RWPE1 (cell line): ENCODE measurements around the gene NLGN1.

ENCODE experiments used
- CTCF ChIA-PET: fragments of 350-600 bp; sonication (Branson Sonifier 250); formaldehyde crosslinking; extraction: SDS; loops from one replicate; lab custom pipeline; 2021; lab: Yijun Ruan, JAX
- POLR2A ChIA-PET: fragments of 400-600 bp; formaldehyde crosslinking; extraction: SDS; loops from one replicate; lab custom pipeline; 2020; ENCODE audit warnings: antibody characterized with exemption; ENCODE audit not compliant: low non-redundant PET; lab: Yijun Ruan, JAX
- DNase-seq: peaks from one replicate; pipeline ENCODE4 v3.0.0; 2012; ENCODE audit warnings: low spot score
- H3K27ac ChIP-seq: fragments of 450-650 bp; 2 replicates; pipeline ENCODE4 v1.5.1; 2017
- CTCF ChIP-seq: fragments of 450-650 bp; conservative IDR thresholded peaks from 2 replicates; pipeline ENCODE4 v1.5.1; 2017; ENCODE audit warnings: low read depth, mild to moderate bottlenecking

Gene NLGN1

GRCh38 chr3:173743516-173743915 is 346.0 kb downstream of the NLGN1 start:
- ChIA-PET POLR2A (no interaction called here), CTCF (no interaction called here)
- no peak for DNase-seq
- no peak for TF ChIP-seq CTCF
- no peak overlapping the region for H3K27ac ChIP-seq

- CTCF ChIA-PET, result interaction anchor here (0.7 kb wide), 1 partner anchor 18 kb away, joined by 3 read pairs; no protein-coding TSS in a partner anchor
- POLR2A ChIA-PET, result no interaction called here
- no peak for DNase-seq
- TF ChIP-seq CTCF, result no peak
- H3K27ac ChIP-seq, result no peak overlapping the region
Observed at GRCh38 chr3:173744479-173744878, 346.9 kb downstream of the NLGN1 start.

- H3K27ac ChIP-seq, result no peak overlapping the region
- TF ChIP-seq CTCF, result no peak
- ChIA-PET POLR2A (no interaction called here), CTCF (no interaction called here)
- no peak for DNase-seq
Observed at GRCh38 chr3:173744895-173745294, 347.4 kb downstream of the NLGN1 start.

- CTCF ChIA-PET, result no interaction called here
- DNase-seq, result peak; percentile 45
Observed at GRCh38 chr3:173745952-173746682, 348.6 kb downstream of the NLGN1 start.

GRCh38 chr3:173747427-173747826 is 349.9 kb downstream of the NLGN1 start:
- peak; percentile 41 for DNase-seq
- ChIA-PET CTCF (no interaction called here), POLR2A (no interaction called here)
- no peak for TF ChIP-seq CTCF
- H3K27ac ChIP-seq, result no peak overlapping the region

More at GRCh38 chr3:173745952-173746682, 348.6 kb downstream of the NLGN1 start:
- POLR2A ChIA-PET, result no interaction called here
- TF ChIP-seq CTCF, result no peak
- no peak overlapping the region for H3K27ac ChIP-seq

- TF ChIP-seq CTCF, result no peak
- POLR2A ChIA-PET, result no interaction called here
- no peak overlapping the region for H3K27ac ChIP-seq
- DNase-seq, result no peak
- CTCF ChIA-PET, result interaction anchor here (0.6 kb wide), 2 partner anchors 15 to 1206 kb away, joined by 3 read pairs; no protein-coding TSS in a partner anchor
Observed at GRCh38 chr3:173748105-173748504, 350.6 kb downstream of the NLGN1 start.
